ENCODE results near the gene GLRX3. TPM values are rescaled to one million over a fixed set of nuclear protein-coding genes. Genes with fewer than 3 reads are reported as not detected.
"Not testable (repeated sequence)": the region's sequence is repeated elsewhere in the genome, so short reads cannot be mapped to it uniquely, and the experiment has no call there.

GLRX3 gene
- total and polyA plus RNA-seq, 4 donors = 37.6 to 71.1 (median 57.5) TPM

- H3K4me3 ChIP-seq = no peak overlapping the region
- 92% methylated on average over 3 of the region's 3 CpGs for WGBS, 2 donors
- ATAC-seq (ENCODE audit: insufficient read depth, low FRiP score) = no peak
- no peak overlapping the region for H3K9ac ChIP-seq (ENCODE audit: insufficient read depth in 1 of 2, low read length in 2 of 2)
- no peak for TF ChIP-seq CTCF (IDR thresholded peaks at IDR 0.05; ENCODE audit: control extremely low read depth, extremely low read depth)
- H3K4me1 ChIP-seq (ENCODE audit: control insufficient read depth in 5 of 5, insufficient read depth in 5 of 5, low read length in 5 of 5) = peaks cover 2 to 16% (median 8%) of the 10 kb centered on the region in 5 donors
- no peaks in the 10 kb centered on the region for H3K9me3 ChIP-seq (ENCODE audit: control insufficient read depth in 4 of 4, insufficient read depth in 3 of 4, low read length in 3 of 4)
- no peaks in the 10 kb centered on the region for H3K36me3 ChIP-seq (ENCODE audit: control insufficient read depth in 4 of 4, insufficient read depth in 4 of 4, low read length in 4 of 4)
- no peak overlapping the region for H3K27ac ChIP-seq (ENCODE audit: low read depth in 1 of 2, low read length in 1 of 2)
- DNase-seq = no peak
- H3K27me3 ChIP-seq (ENCODE audit: control insufficient read depth in 3 of 3, insufficient read depth in 3 of 3, low read length in 2 of 3) = no peaks in the 10 kb centered on the region
Measured at GRCh38 chr10:130112821-130113220, 23.4 kb upstream of the GLRX3 start.

GRCh38 chr10:130116942-130117341 is 19.2 kb upstream of the GLRX3 start:
- not testable (repeated sequence) for H3K27ac ChIP-seq (ENCODE audit: low read depth in 1 of 2, low read length in 1 of 2); DNase-seq; H3K27me3 ChIP-seq (ENCODE audit: control insufficient read depth in 3 of 3, insufficient read depth in 3 of 3, low read length in 2 of 3); H3K9ac ChIP-seq (ENCODE audit: insufficient read depth in 1 of 2, low read length in 2 of 2); H3K4me3 ChIP-seq; H3K9me3 ChIP-seq (ENCODE audit: control insufficient read depth in 4 of 4, insufficient read depth in 3 of 4, low read length in 3 of 4); H3K36me3 ChIP-seq (ENCODE audit: control insufficient read depth in 4 of 4, insufficient read depth in 4 of 4, low read length in 4 of 4); H3K4me1 ChIP-seq (ENCODE audit: control insufficient read depth in 5 of 5, insufficient read depth in 5 of 5, low read length in 5 of 5); ATAC-seq (ENCODE audit: insufficient read depth, low FRiP score)
- WGBS, 2 donors = 95 to 99% methylated on average over 4 of the region's 4 CpGs

- not testable (repeated sequence) for H3K9me3 ChIP-seq (ENCODE audit: control insufficient read depth in 4 of 4, insufficient read depth in 3 of 4, low read length in 3 of 4); H3K27ac ChIP-seq (ENCODE audit: low read depth in 1 of 2, low read length in 1 of 2); H3K9ac ChIP-seq (ENCODE audit: insufficient read depth in 1 of 2, low read length in 2 of 2); H3K27me3 ChIP-seq (ENCODE audit: control insufficient read depth in 3 of 3, insufficient read depth in 3 of 3, low read length in 2 of 3); ATAC-seq (ENCODE audit: insufficient read depth, low FRiP score); H3K4me1 ChIP-seq (ENCODE audit: control insufficient read depth in 5 of 5, insufficient read depth in 5 of 5, low read length in 5 of 5); DNase-seq; H3K36me3 ChIP-seq (ENCODE audit: control insufficient read depth in 4 of 4, insufficient read depth in 4 of 4, low read length in 4 of 4); H3K4me3 ChIP-seq
- WGBS, 2 donors = 55 to 67% methylated on average over 6 of the region's 6 CpGs
Measured at GRCh38 chr10:130117535-130117934, 18.7 kb upstream of the GLRX3 start.

- TF ChIP-seq CTCF (IDR thresholded peaks at IDR 0.05; ENCODE audit: control extremely low read depth, extremely low read depth) = no peak
- DNase-seq (peak in 1 of 3 donors; percentile 17), ATAC-seq (ENCODE audit: insufficient read depth, low FRiP score) (no peak)
- WGBS, 2 donors = 52 to 74% methylated on average over 13 of the region's 13 CpGs
- no peak overlapping the region for H3K9ac ChIP-seq (ENCODE audit: insufficient read depth in 1 of 2, low read length in 2 of 2)
- no peaks in the 10 kb centered on the region for H3K9me3 ChIP-seq (ENCODE audit: control insufficient read depth in 4 of 4, insufficient read depth in 3 of 4, low read length in 3 of 4)
- no peaks in the 10 kb centered on the region for H3K4me1 ChIP-seq (ENCODE audit: control insufficient read depth in 5 of 5, insufficient read depth in 5 of 5, low read length in 5 of 5)
- no peak overlapping the region for H3K4me3 ChIP-seq
- no peaks in the 10 kb centered on the region for H3K36me3 ChIP-seq (ENCODE audit: control insufficient read depth in 4 of 4, insufficient read depth in 4 of 4, low read length in 4 of 4)
- H3K27me3 ChIP-seq (ENCODE audit: control insufficient read depth in 3 of 3, insufficient read depth in 3 of 3, low read length in 2 of 3) = no peaks in the 10 kb centered on the region
- no peak overlapping the region for H3K27ac ChIP-seq (ENCODE audit: low read depth in 1 of 2, low read length in 1 of 2)
Measured at GRCh38 chr10:130121486-130122079, 14.6 kb upstream of the GLRX3 start.

All from lung (tissue), 12 donors.